ENCODE results near the gene ERMARD. TPM values are rescaled to one million over a fixed set of nuclear protein-coding genes. Genes with fewer than 3 reads are reported as not detected.

Gene ERMARD
- total RNA-seq, 6 experiments from 2014 or later, result 11.1 to 24.4 (median 15.2) TPM

DNA sequence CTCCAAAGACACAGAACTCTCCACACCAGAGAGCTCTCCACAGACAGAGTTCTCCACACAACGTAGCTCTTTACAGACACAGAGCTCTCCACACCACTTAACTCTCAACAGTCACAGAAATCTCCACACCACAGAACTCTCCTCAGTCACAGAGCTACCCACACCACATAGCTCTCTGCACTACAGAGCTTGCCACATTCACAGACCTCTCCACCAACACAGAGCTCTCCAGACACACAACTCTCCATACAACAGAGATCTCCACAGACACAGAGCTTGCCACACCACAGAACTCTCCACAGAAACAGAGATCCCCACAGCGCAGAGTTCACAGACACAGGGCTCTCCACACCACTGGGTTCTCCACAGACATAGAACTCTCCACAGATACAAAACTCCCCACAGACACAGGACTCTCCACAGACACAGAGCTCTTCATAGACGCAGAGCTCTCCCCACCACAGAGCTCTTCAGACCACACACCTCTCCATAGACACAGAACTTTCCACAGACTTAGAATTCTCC is 52.5 kb downstream of the ERMARD start:
- Histone ChIP-seq H3K27me3 (no peaks in the 10 kb centered on the region), H3K36me3 (no peaks in the 10 kb centered on the region), H3K27ac (no peak overlapping the region), H3K4me1 (peaks cover 0 to 29% (median 12%) of the 10 kb centered on the region in 4 donors), H3K9me3 (no peaks in the 10 kb centered on the region), H3K4me3 (no peak overlapping the region)
- TF ChIP-seq POLR2A (IDR thresholded peaks at IDR 0.05), result no peak
- TF ChIP-seq, protein P1, sequence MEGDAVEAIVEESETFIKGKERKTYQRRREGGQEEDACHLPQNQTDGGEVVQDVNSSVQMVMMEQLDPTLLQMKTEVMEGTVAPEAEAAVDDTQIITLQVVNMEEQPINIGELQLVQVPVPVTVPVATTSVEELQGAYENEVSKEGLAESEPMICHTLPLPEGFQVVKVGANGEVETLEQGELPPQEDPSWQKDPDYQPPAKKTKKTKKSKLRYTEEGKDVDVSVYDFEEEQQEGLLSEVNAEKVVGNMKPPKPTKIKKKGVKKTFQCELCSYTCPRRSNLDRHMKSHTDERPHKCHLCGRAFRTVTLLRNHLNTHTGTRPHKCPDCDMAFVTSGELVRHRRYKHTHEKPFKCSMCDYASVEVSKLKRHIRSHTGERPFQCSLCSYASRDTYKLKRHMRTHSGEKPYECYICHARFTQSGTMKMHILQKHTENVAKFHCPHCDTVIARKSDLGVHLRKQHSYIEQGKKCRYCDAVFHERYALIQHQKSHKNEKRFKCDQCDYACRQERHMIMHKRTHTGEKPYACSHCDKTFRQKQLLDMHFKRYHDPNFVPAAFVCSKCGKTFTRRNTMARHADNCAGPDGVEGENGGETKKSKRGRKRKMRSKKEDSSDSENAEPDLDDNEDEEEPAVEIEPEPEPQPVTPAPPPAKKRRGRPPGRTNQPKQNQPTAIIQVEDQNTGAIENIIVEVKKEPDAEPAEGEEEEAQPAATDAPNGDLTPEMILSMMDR (IDR thresholded peaks at IDR 0.05), result no peak
- DNase-seq (no peak), ATAC-seq (no peak)
- intact Hi-C loops (cut with DNase I), result no loop called here
- 33% methylated on average over 2 of the region's 3 CpGs for WGBS (ENCODE audit: insufficient coverage, low coverage, low lambda C conversion rate, missing lambda C conversion rate)

DNA sequence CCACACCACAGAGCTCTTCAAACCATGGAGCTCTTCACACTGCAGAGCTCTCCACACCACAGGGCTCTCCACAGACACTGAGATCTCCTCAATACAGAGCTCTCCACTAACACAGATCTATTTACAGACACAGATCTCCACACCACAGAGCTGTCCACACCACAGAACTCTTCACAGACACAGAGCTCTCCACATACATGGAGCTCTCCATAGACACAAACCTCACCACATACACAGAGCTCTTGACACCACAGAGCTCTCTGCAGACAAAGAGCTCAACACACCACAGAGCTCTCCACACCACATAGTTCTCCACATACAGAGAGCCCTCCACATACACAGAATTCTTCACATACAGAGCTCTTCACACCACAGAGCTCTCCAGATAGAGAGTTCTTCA is 53.0 kb downstream of the ERMARD start:
- H3K36me3 ChIP-seq, result no peaks in the 10 kb centered on the region
- DNase-seq (no peak), ATAC-seq (no peak)
- TF ChIP-seq, protein P1 (IDR thresholded peaks at IDR 0.05), result no peak
- H3K27me3 ChIP-seq, result no peaks in the 10 kb centered on the region
- H3K4me1 ChIP-seq, result peaks cover 0 to 26% (median 11%) of the 10 kb centered on the region in 4 donors
- no peak overlapping the region for H3K27ac ChIP-seq
- intact Hi-C loops (cut with DNase I), result no loop called here
- no peak overlapping the region for H3K4me3 ChIP-seq
- H3K9me3 ChIP-seq, result no peaks in the 10 kb centered on the region

GRCh38 chr6:169805242-169805838 is 53.9 kb downstream of the ERMARD start:
- H3K36me3 ChIP-seq, result no peaks in the 10 kb centered on the region
- H3K27ac ChIP-seq, result no peak overlapping the region
- DNase-seq (no peak), ATAC-seq (no peak)
- peaks cover 0 to 17% (median 6%) of the 10 kb centered on the region in 4 donors for H3K4me1 ChIP-seq
- TF ChIP-seq, protein P1 (IDR thresholded peaks at IDR 0.05), result no peak
- no peak for TF ChIP-seq POLR2A (IDR thresholded peaks at IDR 0.05)
- WGBS (ENCODE audit: insufficient coverage, low coverage, low lambda C conversion rate, missing lambda C conversion rate), result 46% methylated on average over 7 of the region's 7 CpGs
- no peaks in the 10 kb centered on the region for H3K27me3 ChIP-seq
- no peak overlapping the region for H3K4me3 ChIP-seq
- no peaks in the 10 kb centered on the region for H3K9me3 ChIP-seq
- intact Hi-C loops (cut with DNase I), result no loop called here

DNA sequence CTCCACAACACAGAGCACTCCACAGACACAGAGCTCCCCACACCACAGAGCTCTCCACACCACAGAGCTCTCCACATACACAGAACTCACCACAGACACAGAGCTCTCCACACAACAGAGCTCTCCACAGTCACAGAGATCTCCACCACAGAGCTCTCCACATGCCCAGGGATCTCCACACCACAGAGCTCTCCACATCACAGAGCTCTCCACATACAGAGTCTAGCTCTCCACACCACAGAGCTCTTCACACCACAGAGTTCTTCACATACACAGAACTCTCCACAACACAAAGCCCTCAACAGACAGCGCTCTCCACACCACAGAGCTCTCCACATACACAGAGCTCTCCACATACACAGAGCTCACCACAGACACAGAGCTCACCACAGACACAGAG is 55.3 kb downstream of the ERMARD start:
- no peak overlapping the region for H3K27ac ChIP-seq
- no peak for ATAC-seq

More for the DNA sequence above, 55.3 kb downstream of the ERMARD start:
- WGBS (ENCODE audit: insufficient coverage, low coverage, low lambda C conversion rate, missing lambda C conversion rate), result 75% methylated on average over 1 of the region's 1 CpG
- intact Hi-C loops (cut with DNase I), result no loop called here
- TF ChIP-seq, protein P1 (IDR thresholded peaks at IDR 0.05), result no peak
- no peak for TF ChIP-seq POLR2A (IDR thresholded peaks at IDR 0.05)
- H3K27me3 ChIP-seq, result no peaks in the 10 kb centered on the region
- DNase-seq, result no peak
- no peaks in the 10 kb centered on the region for H3K36me3 ChIP-seq
- H3K9me3 ChIP-seq, result no peaks in the 10 kb centered on the region
- no peak overlapping the region for H3K4me3 ChIP-seq
- H3K4me1 ChIP-seq, result peaks cover 0 to 4% (median 0%) of the 10 kb centered on the region in 4 donors

All from right lobe of liver (tissue), 6 donors.